ENCODE measurements around the gene LY86. TPM values are rescaled to one million over a fixed set of nuclear protein-coding genes. Genes with fewer than 3 reads are reported as not detected.

Gene LY86
- total and polyA plus RNA-seq, 2 donors (not counting 3 experiments of a cell fraction or from before 2014, with no cell fraction given): not detected

DNA sequence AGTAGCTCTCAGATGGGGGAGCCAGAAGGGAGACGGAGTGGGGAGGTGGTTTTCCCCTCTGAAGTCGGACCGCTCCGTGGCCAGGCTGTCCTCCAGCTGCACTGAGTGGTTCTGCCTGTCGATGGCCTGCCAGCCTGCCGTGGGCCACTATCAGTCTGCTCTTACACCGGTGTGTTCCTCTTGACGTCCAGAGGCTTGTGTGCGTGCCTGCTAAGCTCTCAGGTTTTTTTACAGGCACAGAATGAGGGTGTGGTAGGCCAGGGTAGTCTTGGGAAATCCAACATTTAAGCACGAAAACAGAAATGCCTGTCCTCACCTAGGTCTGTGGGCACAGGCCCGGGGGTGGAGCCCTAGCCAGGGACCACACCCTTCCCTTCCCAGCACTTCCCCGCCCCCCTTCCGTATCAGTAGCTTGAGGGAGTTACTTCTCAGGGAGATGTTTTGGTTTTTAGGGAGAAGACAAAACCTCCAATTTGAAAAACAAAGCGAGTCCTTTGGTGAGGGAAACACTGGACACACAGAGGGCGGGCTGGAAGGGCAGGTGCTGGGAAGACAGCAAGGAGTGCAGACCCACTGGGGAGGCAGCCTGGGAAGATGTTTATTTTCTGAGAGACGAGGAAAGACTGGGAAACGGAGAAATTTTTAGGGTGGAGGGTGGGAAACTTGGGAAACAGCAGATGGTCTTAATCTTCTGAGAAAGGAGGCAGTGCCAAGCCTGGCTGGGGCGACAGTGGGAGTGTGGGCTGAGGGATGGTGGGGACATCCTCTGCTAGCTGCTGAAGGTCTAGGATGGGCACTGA is 106.5 kb downstream of the LY86 start:
- dilution Hi-C loops (cut with MboI; ENCODE audit: extremely low pct_ligation_motif_present, low sequenced_read_pairs): no loop called here

DNA sequence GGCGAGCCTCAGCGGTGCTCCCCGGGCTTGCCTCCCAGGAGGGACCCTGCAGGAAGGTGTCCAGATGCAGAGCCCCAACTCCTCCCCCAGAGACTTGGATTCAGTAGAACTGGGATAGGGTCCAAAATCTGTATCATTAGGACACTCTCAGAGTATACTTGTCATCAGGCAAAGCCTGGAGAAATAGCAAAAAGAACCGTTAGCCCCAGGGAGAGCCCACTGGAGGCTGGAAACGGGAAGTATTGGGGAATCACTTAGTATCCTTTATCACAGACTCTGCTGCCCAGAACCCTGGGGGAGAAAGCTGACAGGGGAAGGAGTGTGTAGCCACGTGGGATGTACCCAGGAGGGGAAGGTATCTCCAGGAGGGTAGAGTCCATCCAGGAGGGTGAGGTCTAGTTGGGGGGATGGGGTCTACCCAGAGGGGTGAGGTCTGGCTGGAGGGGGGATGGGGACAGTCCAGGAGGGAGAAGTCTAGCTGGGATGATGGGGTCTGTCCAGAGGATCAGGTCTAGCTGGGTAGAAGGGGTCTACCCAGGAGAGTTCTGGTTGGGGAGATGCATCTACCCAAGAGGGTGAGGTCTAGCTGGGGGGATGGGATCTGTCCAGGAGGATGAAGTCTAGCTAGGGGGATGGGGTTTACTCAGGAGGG is 107.2 kb downstream of the LY86 start:
- H3K4me1 ChIP-seq (ENCODE audit: control insufficient read depth, extremely low read depth, insufficient read depth, low read length): peaks cover 13% of the 10 kb centered on the region
- no TSS peak for BruUV-seq (replicated peaks)
- H3K79me2 ChIP-seq (ENCODE audit: control insufficient read depth, insufficient read depth, low read length): no peaks in the 10 kb centered on the region
- no peak overlapping the region for H3K4me3 ChIP-seq (replicated peaks in 1 of 3; ENCODE audit: insufficient read depth in 1 of 3, low read depth in 1 of 3, low read length in 3 of 3)
- intact Hi-C loops (cut with micrococcal nuclease) (loop anchor here (2.0 to 5.0 kb wide), 2 partner anchors 29 to 92 kb away; no protein-coding TSS in a partner anchor), dilution Hi-C loops (cut with MboI; ENCODE audit: extremely low pct_ligation_motif_present, low sequenced_read_pairs) (no loop called here)
- ChIA-PET CTCF (interaction anchor here (0.9 to 2.5 kb wide), 13 partner anchors 13 to 1224 kb away, joined by 3 to 66 read pairs (median 5); partner anchors contain the start of genes CAGE1 and RIOK1), POLR2A (no interaction called here)
- no peak overlapping the region for H3K9ac ChIP-seq (replicated peaks; ENCODE audit: extremely low read depth, insufficient read depth, low read length)
- H3K27me3 ChIP-seq (ENCODE audit: control insufficient read depth in 2 of 2, insufficient read depth in 2 of 2, low read length in 2 of 2): no peaks in the 10 kb centered on the region
- no peak for DNase-seq (ENCODE audit: low read depth, low spot score)
- H3K9me1 ChIP-seq (replicated peaks; ENCODE audit: control insufficient read depth, extremely low read depth, insufficient read depth, low read length): no peaks in the 10 kb centered on the region
- no peaks in the 10 kb centered on the region for H3K9me3 ChIP-seq (replicated peaks; ENCODE audit: control insufficient read depth, insufficient read depth, low read length)
- FAIRE-seq: no peak
- no peak overlapping the region for H2AFZ ChIP-seq (ENCODE audit: low read depth, low read length)
- H3K36me3 ChIP-seq (ENCODE audit: control insufficient read depth in 2 of 2, extremely low read depth in 1 of 2, insufficient read depth in 2 of 2, low read length in 2 of 2): no peaks in the 10 kb centered on the region
- H3K27ac ChIP-seq (ENCODE audit: insufficient read depth, low read depth, low read length): no peak overlapping the region
- no peaks in the 10 kb centered on the region for H4K20me1 ChIP-seq (replicated peaks; ENCODE audit: control insufficient read depth, extremely low read depth, insufficient read depth, low read length)
- TF ChIP-seq POLR2A (IDR thresholded peaks at IDR 0.05; ENCODE audit: low read depth, low read length): no peak
- no peak overlapping the region for H3K4me2 ChIP-seq (ENCODE audit: insufficient read depth, low read length)

More for the DNA sequence above, 106.5 kb downstream of the LY86 start:
- ChIA-PET CTCF (interaction anchor here (1.3 to 2.5 kb wide), 2 partner anchors 11 to 18 kb away, joined by 3 to 66 read pairs; no protein-coding TSS in a partner anchor), POLR2A (no interaction called here)
- no peak overlapping the region for H3K9ac ChIP-seq (replicated peaks; ENCODE audit: extremely low read depth, insufficient read depth, low read length)
- H3K36me3 ChIP-seq (ENCODE audit: control insufficient read depth in 2 of 2, extremely low read depth in 1 of 2, insufficient read depth in 2 of 2, low read length in 2 of 2): no peaks in the 10 kb centered on the region
- peak overlapping the region; percentile 14 for H2AFZ ChIP-seq (ENCODE audit: low read depth, low read length)
- H3K27me3 ChIP-seq (ENCODE audit: control insufficient read depth in 2 of 2, insufficient read depth in 2 of 2, low read length in 2 of 2): no peaks in the 10 kb centered on the region
- no peaks in the 10 kb centered on the region for H4K20me1 ChIP-seq (replicated peaks; ENCODE audit: control insufficient read depth, extremely low read depth, insufficient read depth, low read length)
- no peak overlapping the region for H3K4me3 ChIP-seq (replicated peaks in 1 of 3; ENCODE audit: insufficient read depth in 1 of 3, low read depth in 1 of 3, low read length in 3 of 3)
- no peaks in the 10 kb centered on the region for H3K79me2 ChIP-seq (ENCODE audit: control insufficient read depth, insufficient read depth, low read length)
- DNase-seq (ENCODE audit: low read depth, low spot score) (no peak), FAIRE-seq (no peak)
- H3K27ac ChIP-seq (ENCODE audit: insufficient read depth, low read depth, low read length): no peak overlapping the region
- peaks cover 21% of the 10 kb centered on the region for H3K4me1 ChIP-seq (ENCODE audit: control insufficient read depth, extremely low read depth, insufficient read depth, low read length)
- H3K9me1 ChIP-seq (replicated peaks; ENCODE audit: control insufficient read depth, extremely low read depth, insufficient read depth, low read length): no peaks in the 10 kb centered on the region
- no TSS peak for BruUV-seq (replicated peaks)
- no peak for TF ChIP-seq POLR2A (IDR thresholded peaks at IDR 0.05; ENCODE audit: low read depth, low read length)
- no peaks in the 10 kb centered on the region for H3K9me3 ChIP-seq (replicated peaks; ENCODE audit: control insufficient read depth, insufficient read depth, low read length)
- H3K4me2 ChIP-seq (ENCODE audit: insufficient read depth, low read length): no peak overlapping the region
- intact Hi-C loops (cut with micrococcal nuclease): loop anchor here (5.0 kb wide), 1 partner anchor 92 kb away; no protein-coding TSS in a partner anchor
